OCI-LY1 (cell line): ENCODE measurements around the gene IGF1.

ENCODE experiments used
- CTCF ChIP-seq: fragments of 200-600 bp; sonication (generic), shearing (Covaris generic); IDR thresholded peaks from 2 replicates; pipeline ENCODE4 v1.5.1; 2017; ENCODE audit warnings: mild to moderate bottlenecking, antibody characterized with exemption, low read length, moderate library complexity, mixed read lengths
- EZH2 ChIP-seq: fragments of 200-600 bp; sonication (generic), shearing (Covaris generic); IDR thresholded peaks from 2 replicates; pipeline ENCODE4 v1.8.0; 2017; ENCODE audit warnings: borderline replicate concordance, mixed run types, mild to moderate bottlenecking, antibody characterized with exemption, low read length, moderate library complexity, mixed read lengths

- no peak for TF ChIP-seq CTCF
- TF ChIP-seq EZH2: no peak
Measured at GRCh38 chr12:102498471-102498870, 18.1 kb upstream of the IGF1 start.
